GM18870 (cell line): ENCODE data around the gene CSH2.
"Not testable (repeated sequence)": the region's sequence is repeated elsewhere in the genome, so short reads cannot be mapped to it uniquely, and the experiment has no call there.

ENCODE experiments used
- ATAC-seq: cut with Tn5 transposase; IDR thresholded peaks from one replicate; pipeline ENCODE4 v1.9.1; 2021; ENCODE audit warnings: moderate library complexity; ENCODE audit not compliant: unreplicated experiment

CSH2 gene

DNA sequence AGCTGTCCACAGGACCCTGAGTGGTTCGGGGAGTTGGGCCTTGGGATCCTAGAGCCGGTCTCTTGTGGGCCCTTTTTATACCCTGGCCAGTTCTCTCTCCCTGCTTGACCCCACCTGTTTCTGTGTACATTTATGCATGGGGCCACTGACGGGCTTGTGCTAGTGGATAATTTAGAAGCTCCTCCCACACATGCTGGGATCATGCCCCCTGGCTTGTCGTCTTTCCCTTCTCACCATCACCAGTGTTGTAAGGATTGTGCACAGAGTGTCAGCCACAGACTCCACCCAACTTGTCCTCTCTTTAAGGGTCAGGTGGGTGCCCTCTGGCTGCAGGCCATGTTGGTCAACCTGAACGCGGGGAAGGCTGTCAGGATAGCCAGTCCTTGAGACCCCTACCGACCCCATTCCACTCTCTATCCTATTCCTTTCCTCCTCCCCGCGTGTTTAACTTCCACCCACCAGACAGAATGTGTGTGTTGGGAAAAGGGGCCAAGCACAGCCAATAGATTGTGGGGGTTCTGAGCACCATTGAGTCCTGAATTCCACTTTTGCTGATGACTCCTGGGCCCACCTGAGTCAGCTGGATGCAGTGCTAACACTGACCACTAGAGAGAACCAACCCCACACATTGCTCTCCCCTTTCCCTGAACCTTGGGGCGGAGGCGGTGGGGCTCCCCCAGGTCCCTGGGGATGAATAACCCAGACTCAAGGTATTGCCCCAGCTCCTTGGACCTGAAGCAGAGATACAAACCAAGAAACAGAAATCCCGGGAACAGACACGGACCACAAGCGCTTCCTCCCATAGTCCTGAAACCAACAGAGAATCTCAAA lies 23.3 kb upstream of the CSH2 start, which contains the start of gene CSH1:
TSS of gene CSH1 (minus strand) at position 51 of the 831 bp plus-strand sequence. CDS start 63 bp downstream, outside the sequence.
- ATAC-seq, result not testable (repeated sequence)

DNA sequence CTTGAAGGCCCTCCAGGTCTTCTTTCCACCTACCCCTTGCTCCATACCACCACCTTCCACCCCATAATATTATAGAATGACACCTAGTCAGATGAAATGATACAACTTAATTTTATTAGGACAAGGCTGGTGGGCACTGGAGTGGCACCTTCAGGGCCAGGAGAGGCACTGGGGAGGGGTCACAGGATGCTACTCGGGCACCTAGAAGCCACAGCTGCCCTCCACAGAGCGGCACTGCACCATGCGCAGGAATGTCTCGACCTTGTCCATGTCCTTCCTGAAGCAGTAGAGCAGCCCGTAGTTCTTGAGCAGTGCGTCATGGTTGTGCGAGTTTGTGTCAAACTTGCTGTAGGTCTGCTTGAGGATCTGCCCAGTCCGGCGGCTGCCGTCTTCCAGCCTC lies 21.3 kb upstream of the CSH2 start:
- ATAC-seq, result not testable (repeated sequence)

DNA sequence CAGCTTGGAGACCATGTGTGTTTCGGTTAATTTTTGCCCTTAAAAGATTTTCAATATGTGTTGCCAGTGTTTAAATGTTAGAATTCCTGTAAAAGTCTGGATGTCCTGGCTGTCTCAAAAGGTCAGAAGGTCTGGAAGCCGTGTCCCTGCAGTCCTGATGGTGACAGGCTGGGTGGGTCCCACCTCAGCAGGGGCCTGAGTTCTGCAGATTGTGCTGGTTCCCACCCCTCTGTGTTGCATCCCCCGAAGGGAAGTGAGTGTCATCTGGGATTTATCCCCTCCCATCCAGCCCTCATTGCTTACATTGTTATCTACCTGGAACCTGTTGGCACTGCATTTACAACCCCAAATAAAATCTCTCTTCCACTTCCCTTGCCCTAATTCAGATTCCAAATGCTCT lies 20.5 kb upstream of the CSH2 start:
- not testable (repeated sequence) for ATAC-seq

DNA sequence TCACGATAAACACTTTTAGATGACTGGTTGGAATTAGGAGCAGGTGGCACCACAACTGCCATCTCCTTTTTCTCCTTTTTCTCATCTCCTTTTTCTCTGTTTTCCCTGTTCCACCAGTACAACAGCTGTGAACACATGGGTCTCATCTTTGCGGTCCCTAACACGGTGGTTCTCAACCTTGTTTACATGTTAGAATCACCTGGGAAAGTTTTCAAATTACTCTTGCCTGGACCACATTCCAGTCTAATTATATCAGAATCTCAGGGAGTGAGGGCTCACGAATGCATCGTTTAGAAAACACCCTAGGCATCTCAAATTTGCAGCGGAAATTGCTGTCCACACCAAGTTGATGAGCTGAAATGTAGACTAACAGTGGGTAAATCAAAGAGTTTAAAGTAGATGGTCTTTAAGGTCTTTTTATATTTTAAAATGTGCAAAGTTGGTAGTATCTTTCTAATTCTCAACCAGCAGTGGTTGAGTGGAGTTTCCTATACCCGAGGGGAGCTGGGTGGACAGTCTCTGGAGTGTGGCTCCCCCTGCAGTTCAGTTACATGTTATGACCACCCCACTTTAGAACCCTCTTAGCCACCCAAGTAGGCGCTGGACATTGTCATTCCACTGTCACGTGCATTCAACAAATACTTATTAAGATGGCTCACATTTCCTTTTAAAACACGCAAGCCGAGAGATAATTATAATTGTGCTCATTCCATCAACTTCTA lies 19.0 kb upstream of the CSH2 start:
- ATAC-seq, result not testable (repeated sequence)

DNA sequence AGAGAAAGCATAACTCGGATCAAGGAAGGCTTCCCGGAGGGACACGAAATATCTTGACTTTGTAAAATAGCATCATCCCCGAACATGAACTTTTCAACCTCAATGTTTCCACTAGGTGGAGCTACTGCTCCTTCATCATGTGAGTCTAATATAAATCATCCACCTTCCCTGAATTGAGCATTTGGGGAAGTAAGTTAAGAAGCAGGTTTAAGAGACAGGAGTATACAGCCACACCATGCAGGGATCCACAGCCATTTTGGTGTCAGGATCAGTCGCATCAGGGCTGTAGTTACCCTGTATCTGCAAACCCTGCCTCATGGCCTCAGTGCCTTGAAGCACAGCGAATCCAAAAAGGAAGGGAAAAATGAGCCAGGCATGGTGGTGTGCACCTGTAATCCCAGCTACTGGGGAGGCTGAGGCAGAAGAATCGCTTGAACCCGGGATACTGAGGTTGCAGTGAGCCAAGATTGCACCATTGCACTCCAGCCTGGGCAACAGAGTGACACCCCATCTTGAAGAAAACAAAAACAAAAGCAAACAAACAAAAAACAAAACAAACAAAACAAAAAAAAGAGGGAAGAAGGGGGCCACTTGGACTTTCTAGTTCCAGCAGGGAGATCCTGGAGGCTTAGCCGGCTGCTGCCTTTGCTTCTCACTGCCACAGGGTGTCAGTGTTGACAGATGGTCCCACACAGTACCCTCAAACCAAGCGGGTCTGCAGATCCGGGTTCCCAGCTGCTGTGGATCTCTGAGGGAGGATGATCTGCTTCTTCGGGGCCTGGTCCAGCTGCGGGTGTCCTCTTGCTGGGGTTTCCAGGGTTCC lies 15.8 kb upstream of the CSH2 start:
- ATAC-seq, result not testable (repeated sequence)

DNA sequence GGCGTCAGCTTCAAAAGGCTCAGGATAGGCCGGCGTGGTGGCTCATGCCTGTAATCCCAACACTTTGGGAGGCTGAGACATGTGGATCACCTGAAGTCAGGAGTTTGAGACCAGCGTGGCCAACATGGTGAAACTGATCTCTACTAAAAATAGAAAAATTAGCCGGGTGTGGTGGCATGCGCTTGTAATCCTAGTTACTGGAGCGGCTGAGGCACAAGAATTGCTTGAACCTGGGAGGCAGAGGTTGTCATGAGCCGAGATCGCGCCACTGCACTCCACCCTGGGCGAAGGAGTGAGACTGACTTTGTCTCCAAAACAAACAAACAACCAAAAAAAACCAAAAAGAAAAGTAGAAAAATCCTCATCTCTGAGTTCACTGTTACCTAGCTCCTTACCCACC lies 11.6 kb upstream of the CSH2 start:
- not testable (repeated sequence) for ATAC-seq

DNA sequence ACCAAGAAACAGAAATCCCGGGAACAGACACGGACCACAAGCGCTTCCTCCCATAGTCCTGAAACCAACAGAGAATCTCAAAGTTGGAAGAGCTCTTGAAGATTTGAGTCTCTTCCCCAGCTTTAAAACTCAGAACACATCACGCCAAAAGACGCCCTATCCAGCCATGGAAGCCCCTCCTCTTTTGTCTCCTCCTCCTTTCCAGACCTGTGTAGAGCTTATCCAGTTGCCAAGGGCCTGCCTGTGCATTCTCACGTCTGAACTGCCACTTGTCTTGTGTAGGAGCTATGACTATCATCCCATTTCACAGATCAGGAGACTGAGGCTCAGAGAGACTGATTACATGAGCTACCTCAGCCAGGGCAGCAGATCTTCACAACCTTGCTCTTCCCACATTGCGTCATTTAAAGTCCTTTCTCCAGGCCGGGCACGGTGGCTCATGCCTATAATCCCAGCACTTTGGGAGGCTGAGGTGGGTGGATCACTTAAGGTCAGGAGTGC lies 9.2 kb upstream of the CSH2 start:
- not testable (repeated sequence) for ATAC-seq

DNA sequence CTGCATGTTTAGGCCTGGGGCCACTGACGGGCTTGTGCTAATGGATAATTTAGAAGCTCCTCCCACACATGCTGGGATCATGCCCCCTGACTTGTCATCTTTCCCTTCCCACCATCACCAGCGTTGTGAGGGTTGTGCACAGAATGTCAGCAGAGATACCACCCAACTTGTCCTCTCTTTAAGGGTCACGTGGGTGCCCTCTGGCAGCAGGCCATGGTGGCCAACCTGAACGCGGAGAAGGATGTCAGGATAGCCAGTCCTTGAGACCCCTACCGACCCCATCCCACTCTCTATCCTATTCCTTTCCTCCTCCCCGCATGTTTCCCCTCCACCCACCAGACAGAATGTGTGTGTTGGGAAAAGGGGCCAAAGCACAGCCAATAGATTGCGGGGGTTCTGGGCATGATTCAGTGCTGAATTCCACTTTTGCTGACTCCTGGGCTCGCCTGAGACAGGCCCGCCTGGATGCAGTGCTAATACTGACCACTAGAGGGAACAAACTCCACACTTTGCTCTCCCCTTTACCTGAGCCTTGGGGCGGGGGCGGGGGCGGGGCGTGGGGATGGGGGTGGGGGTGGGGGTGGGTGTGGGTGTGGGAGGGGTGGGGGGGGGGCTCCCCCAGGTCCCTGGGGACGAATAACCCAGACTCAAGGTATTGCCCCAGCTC lies 8.6 kb upstream of the CSH2 start, which contains the start of gene GH2:
TSS of gene GH2 (minus strand) at position 10 of the 667 bp plus-strand sequence. CDS start 143 bp downstream, outside the sequence.
- ATAC-seq, result no peak

DNA sequence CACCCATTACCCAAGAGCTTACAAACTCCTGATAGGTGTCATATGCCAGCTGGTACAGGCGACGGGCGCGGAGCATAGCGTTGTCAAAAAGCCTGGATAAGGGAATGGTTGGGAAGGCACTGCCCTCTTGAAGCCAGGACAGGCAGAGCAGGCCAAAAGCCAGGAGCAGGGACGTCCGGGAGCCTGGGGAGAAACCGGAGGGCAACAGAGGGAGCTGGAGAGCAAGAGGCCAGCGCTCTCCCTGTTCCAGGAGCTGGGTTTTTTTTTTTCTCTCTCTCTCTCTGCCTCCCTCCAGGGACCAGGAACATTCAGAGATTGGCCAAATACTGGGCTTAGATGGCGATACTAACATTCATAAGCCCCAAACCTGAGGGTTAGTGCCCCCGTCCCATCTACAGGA lies 7.9 kb upstream of the CSH2 start:
- not testable (repeated sequence) for ATAC-seq

DNA sequence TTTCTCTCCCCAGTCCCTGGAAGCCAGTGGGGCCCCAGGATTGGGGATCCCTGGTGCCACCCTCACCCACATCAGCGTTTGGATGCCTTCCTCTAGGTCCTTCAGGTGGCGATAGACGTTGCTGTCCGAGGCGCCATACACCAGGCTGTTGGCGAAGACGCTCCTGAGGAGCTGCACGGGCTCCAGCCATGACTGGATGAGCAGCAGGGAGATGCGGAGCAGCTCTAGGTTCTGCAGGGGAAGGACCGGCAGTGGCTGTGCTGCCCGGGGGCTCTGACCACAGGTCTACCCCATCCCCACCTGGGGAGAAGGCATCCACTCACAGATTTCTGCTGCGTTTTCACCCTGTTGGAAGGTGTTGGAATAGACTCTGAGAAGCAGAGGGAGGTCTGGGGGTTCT lies 7.2 kb upstream of the CSH2 start:
- no peak for ATAC-seq

DNA sequence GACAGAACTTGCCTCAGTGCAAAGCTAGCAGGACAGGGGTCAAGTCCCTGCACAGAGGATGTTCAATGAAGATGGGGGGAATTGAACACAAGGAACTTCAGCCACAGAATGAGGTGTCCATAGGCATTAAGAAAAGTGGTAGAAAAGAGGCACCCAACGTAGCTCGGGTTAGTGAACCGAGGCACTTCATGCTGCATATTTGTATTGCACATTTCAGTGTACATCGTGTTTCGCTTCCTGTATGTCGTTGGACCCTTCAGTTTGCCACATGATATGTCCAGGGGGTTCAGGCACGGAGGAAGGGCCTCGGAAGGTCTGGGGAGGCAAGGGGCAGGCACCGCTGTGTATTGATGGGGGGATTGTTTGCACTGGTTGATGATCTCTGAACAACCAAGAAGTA lies 4.9 kb upstream of the CSH2 start:
- not testable (repeated sequence) for ATAC-seq

DNA sequence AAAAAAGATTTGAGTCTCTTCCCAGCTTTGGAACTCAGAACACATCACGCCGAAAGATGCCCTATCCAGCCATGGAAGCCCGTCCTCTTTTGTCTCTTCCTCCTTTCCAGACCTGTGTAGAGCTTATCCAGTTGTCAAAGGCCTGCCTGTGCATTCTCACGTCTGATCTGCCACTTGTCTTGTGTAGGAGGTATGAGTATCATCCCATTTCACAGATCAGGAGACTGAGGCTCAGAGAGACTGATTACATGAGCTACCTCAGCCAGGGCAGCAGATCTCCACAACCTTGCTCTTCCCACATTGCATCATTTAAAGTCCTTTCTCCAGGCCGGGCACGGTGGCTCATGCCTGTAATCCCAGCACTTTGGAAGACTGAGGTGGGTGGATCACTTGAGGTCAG lies 1.2 kb upstream of the CSH2 start:
- not testable (repeated sequence) for ATAC-seq

DNA sequence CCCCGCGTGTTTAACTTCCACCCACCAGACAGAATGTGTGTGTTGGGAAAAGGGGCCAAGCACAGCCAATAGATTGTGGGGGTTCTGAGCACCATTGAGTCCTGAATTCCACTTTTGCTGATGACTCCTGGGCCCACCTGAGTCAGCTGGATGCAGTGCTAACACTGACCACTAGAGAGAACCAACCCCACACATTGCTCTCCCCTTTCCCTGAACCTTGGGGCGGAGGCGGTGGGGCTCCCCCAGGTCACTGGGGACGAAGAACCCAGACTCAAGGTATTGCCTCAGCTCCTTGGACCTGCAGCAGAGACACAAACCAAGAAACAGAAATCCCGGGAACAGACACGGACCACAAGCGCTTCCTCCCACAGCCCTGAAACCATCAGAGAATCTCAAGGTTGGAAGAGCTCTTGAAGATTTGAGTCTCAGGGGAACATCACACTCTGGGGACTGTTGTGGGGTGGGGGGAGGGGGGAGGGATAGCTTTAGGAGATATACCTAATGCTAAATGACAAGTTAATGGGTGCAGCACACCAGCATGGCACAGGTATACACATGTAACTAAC lies 667 bp upstream of the CSH2 start:
- ATAC-seq, result not testable (repeated sequence)

DNA sequence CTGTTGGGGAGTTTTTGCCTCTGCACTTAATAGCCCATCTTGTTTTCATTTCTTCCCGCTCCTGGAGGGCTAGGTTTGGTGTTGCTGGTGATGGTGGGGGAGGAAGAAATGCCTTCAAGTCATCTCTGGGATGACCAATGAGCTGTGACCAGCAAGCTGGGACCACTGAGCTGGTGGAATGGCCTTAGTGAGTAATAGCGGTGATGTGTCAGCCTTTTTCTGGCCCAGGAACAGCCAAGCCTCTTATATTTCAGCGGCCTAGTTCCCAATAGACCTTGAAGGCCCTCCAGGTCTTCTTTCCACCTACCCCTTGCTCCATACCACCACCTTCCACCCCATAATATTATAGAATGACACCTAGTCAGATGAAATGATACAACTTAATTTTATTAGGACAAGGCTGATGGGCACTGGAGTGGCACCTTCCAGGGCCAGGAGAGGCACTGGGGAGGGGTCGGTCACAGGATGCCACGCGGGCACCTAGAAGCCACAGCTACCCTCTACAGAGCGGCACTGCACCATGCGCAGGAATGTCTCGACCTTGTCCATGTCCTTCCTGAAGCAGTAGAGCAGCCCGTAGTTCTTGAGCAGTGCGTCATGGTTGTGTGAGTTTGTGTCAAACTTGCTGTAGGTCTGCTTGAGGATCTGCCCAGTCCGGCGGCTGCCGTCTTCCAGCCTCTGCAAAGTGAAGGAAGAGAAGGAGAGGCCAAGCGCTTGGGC lies 1.7 kb downstream of the CSH2 start:
- not testable (repeated sequence) for ATAC-seq

DNA sequence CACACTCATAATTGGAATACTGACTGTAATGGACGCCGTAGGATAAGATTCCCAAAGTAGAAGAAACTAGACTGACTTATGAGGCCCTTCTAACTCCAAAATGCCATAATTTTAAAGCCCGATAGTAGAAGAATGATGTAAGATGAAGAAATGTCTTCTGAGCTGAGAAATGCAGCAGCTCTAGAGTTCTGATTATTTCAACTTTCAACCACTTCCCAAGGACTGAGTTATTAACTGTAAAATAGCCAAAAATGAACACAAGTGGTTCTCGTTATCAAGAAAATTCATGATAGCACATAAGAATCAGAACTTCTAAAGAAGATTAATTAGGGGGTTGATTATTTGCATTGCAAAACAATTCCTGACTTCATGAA lies 3.2 kb downstream of the CSH2 start:
- not testable (repeated sequence) for ATAC-seq

DNA sequence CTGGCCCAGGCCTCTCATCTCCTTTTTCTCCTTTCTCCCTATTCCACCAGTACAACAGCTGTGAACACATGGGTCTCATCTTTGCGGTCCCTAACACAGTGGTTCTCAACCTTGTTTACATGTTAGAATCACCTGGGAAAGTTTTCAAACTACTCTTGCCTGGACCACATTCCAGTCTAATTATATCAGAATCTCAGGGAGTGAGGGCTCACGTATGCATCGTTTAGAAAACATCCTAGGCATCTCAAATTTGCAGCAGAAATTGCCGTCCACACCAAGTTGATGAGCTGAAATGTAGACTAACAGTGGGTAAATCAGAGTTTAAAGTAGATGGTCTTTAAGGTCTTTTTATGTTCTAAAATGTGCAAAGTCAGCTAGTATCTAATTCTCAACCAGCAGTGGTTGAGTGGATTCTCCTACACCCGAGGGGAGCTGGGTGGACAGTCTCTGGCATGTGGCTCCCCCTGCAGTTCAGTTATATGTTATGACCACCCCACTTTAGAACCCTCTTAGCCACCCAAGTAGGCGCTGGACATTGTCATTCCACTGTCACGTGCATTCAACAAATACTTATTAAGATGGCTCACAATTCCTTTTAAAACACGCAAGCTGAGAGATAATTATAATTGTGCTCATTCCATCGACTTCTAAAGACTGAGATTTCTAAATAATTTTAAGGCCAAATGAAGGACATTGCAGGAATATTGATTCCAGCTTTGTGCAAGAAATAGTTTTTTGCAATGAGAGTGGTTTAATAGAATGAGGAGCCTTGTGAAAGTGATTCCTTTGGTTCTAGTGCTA lies 3.8 kb downstream of the CSH2 start:
- ATAC-seq, result not testable (repeated sequence)

DNA sequence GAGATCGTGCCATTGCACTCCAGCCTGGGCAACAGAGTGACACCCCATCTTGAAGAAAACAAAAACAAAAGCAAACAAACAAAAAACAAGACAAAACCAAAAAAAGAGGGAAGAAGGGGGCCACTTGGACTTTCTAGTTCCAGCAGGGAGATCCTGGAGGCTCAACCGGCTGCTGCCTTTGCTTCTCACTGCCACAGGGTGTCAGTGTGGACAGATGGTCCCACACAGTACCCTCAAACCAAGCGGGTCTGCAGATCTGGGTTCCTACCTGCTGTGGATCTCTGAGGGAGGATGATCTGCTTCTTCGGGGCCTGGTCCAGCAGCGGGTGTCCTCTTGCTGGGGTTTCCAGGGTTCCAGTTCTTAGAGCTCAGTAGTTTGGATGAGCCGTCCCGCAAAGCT lies 6.9 kb downstream of the CSH2 start:
- not testable (repeated sequence) for ATAC-seq

DNA sequence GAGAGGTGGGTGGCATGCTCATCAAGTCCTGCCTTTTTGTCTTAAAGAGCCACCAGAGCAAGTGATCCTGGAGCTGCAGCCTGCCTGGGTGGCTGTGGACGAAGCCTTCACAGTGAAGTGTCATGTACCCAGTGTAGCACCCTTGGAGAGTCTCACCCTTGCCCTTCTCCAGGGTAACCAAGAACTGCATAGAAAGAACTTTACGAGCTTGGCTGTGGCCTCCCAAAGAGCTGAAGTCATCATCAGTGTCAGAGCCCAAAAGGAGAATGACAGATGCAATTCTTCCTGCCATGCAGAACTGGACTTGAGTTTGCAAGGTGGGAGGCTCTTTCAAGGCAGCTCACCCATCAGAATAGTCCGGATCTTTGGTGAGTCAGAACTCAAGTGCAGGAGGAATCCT lies 14.2 kb downstream of the CSH2 start:
- no peak for ATAC-seq

DNA sequence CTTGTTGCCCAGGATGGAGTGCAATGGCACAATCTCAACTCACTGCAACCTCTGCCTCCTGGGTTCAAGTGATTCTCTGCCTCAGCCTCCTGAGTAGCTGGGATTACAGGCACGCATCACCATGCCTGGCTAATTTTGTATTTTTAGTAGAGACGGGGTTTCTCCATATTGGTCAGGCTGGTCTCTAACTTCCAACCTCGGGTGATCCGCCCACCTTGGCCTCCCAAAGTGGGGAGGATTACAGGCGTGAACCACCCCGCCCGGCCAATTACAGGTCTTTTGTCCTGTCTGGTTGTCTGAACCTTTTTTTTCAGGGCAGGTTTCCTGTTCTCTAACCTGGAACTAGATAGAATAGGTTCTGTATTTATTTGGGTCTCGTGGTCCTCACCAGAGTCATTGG lies 17.1 kb downstream of the CSH2 start:
- ATAC-seq, result not testable (repeated sequence)
